HepG2 (cell line): Measurements from ENCODE around the gene ITGB1. TPM values are rescaled to one million over a fixed set of nuclear protein-coding genes. Genes with fewer than 3 reads are reported as not detected.

ENCODE experiments used
- CHD2 ChIP-seq: IDR thresholded peaks from 2 replicates; pipeline ENCODE4 v1.6.1; 2011; ENCODE audit warnings: low read depth, low read length, improper control_type of control experiment
- DMAP1 ChIP-seq: IDR thresholded peaks from 2 replicates; pipeline ENCODE4 v1.6.1; 2016
- FOSL2 ChIP-seq: sonication (generic); formaldehyde crosslinking; IDR thresholded peaks from 2 replicates; pipeline ENCODE4 v1.4.0; 2020; ENCODE audit warnings: missing genetic modification reagents
- GATAD2A ChIP-seq: IDR thresholded peaks from 2 replicates; pipeline ENCODE4 v1.6.1; 2016
- HDAC1 ChIP-seq: sonication (generic); formaldehyde crosslinking; IDR thresholded peaks from 2 replicates; pipeline ENCODE4 v1.5.1; 2020; ENCODE audit warnings: mild to moderate bottlenecking, missing genetic modification reagents
- HOXA7 ChIP-seq: sonication (generic); formaldehyde crosslinking; IDR thresholded peaks from 2 replicates; pipeline ENCODE4 v1.8.1; 2022; ENCODE audit warnings: mild to moderate bottlenecking, missing genetic modification reagents, moderate library complexity
- MXD1 ChIP-seq: sonication (generic); formaldehyde crosslinking; IDR thresholded peaks from 2 replicates; pipeline ENCODE4 v1.4.0; 2020; ENCODE audit warnings: mild to moderate bottlenecking, missing genetic modification reagents
- NFYC ChIP-seq: IDR thresholded peaks from 2 replicates; pipeline ENCODE4 v1.6.1; 2016; ENCODE audit warnings: missing genetic modification reagents, missing compliant biosample characterization
- SALL2 ChIP-seq: sonication (generic); formaldehyde crosslinking; IDR thresholded peaks from 2 replicates; pipeline ENCODE4 v1.8.1; 2023; ENCODE audit warnings: mild to moderate bottlenecking, missing genetic modification reagents, inconsistent platforms
- SMC3 ChIP-seq: IDR thresholded peaks from 2 replicates; pipeline ENCODE4 v1.6.1; 2011; ENCODE audit warnings: low read length, improper control_type of control experiment
- SOX6 ChIP-seq, 2 experiments: fragments of 450-650 bp in 1 of 2; sonication (generic) in 1 of 2; formaldehyde crosslinking in 1 of 2; IDR thresholded peaks; 2 replicates each; pipeline versions ENCODE4 v1.4.0 to v1.6.1; 2017 to 2020; ENCODE audit warnings: antibody characterized with exemption in 1 of 2, mild to moderate bottlenecking in 1 of 2, missing genetic modification reagents in 1 of 2
- TCF7 ChIP-seq: sonication (generic); IDR thresholded peaks from 2 replicates; pipeline ENCODE4 v1.6.1; 2016; ENCODE audit warnings: antibody characterized with exemption, low read depth
- ZBTB1 ChIP-seq: sonication (generic); formaldehyde crosslinking; IDR thresholded peaks from 2 replicates; pipeline ENCODE4 v1.4.0; 2020; ENCODE audit warnings: missing genetic modification reagents, borderline replicate concordance
- ZNF317 ChIP-seq: sonication (generic); formaldehyde crosslinking; IDR thresholded peaks from 2 replicates; pipeline ENCODE4 v1.5.0; 2020; ENCODE audit warnings: mild to moderate bottlenecking, missing genetic modification reagents
- ZNF331 ChIP-seq: sonication (generic); formaldehyde crosslinking; IDR thresholded peaks from 2 replicates; pipeline ENCODE4 v1.4.0; 2020; ENCODE audit warnings: missing genetic modification reagents
- ZNF33A ChIP-seq: sonication (generic); formaldehyde crosslinking; IDR thresholded peaks from 2 replicates; pipeline ENCODE4 v1.5.1; 2020; ENCODE audit warnings: missing genetic modification reagents, mild to moderate bottlenecking, moderate library complexity, borderline replicate concordance
- ZNF687 ChIP-seq: sonication (generic); formaldehyde crosslinking; IDR thresholded peaks from 2 replicates; pipeline ENCODE4 v1.5.1; 2020; ENCODE audit warnings: mild to moderate bottlenecking, missing genetic modification reagents, moderate library complexity
- ZNF713 ChIP-seq: sonication (generic); formaldehyde crosslinking; IDR thresholded peaks from 2 replicates; pipeline ENCODE4 v1.4.0; 2020; ENCODE audit warnings: mild to moderate bottlenecking, missing genetic modification reagents
- polyA plus RNA-seq, 8 experiments: library from polyadenylated mRNA; depleted of rRNA in 3 of 8; stranded (reverse) in 7 of 8; unstranded in 1 of 8; fragments of >200 nt; fragmentation: Illumina TruSeq in 4 of 8; extraction: Trizol in 4 of 8; gene quantifications; 2 replicates each; pipeline versions ENCODE4 v1.2.1 to v1.2.3, GENCODE V29; 2011 to 2016; ENCODE audit warnings: low read depth in 4 of 8, missing spikeins in 1 of 8, mixed read lengths in 1 of 8; ENCODE audit not compliant: insufficient read depth in 1 of 8
- total RNA-seq, 5 experiments: library from RNA; depleted of rRNA; stranded (reverse); fragments of >200 nt; fragmentation: Illumina TruSeq; extraction: Trizol; gene quantifications; 2 replicates each; pipeline ENCODE4 v1.2.3, GENCODE V29; 2016; ENCODE audit warnings: low read depth in 1 of 5

Gene ITGB1
- total and polyA plus RNA-seq, 2 of the 13 experiments (the other 11 are each of a cell fraction or from before 2014, with no cell fraction given), result 190 to 204 TPM

DNA sequence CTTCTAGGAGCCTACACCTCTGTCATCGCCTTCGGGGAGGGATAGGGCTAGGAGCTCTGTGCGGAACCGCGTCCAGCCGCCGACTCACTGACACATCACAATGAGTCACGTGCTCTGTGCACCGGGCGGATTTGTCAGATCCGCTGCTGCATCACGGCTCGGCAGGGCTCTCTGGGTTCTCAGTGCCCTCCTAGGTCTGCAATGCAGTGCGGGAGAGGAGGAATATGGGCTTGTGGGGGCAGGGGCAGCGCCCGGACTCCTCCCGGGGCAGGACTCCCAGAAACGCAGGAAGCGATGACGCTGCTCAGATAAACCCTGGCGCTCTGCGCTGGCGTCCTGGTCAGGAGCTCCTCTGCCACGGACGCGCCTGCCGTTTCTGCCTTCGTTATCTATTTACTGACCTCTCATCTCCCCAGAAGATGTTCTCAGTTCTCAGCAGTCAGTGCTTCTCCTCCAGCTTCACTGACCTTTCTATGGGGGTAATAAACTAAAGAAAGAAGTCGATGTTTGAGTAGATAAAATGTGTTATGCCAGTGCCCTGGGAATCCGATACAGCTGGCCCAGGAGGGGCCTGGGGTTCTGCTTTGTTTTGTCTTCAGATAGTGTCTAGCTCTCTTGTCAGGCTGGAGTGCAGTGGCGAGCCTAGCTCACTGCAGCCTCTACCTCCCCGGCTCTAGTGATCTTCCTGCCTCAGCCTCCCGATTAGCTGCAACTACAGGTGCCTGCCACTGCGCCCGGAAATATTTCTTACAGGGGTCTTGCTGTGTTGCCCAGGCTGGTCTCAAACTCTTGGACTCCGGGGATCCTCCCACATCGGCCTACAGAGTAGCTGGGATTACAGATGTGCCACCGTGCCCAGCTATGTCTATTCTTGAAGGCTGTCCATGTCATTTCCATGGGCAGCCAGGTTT lies 22.8 kb upstream of the ITGB1 start (continued):
- TF ChIP-seq ZNF687 (peak; percentile 97), ZNF331 (CRISPR knock-in tag) (peak; percentile 92), SALL2 (CRISPR knock-in tag) (peak; percentile 81; the same call in 1 of the 2 replicates), FOSL2 (CRISPR knock-in tag) (peak; percentile 91), ZBTB1 (CRISPR knock-in tag) (no peak), SOX6 (IDR thresholded peaks at IDR 0.05) (no peak), SOX6 (CRISPR knock-in tag; IDR thresholded peaks at IDR 0.05) (peak; percentile 66), HOXA7 (CRISPR knock-in tag) (no peak), SMC3 (no peak), DMAP1 (CRISPR knock-in tag) (peak; percentile 75; the same call in 1 of the 2 replicates), ZNF713 (CRISPR knock-in tag) (no peak), CHD2 (peak; percentile 30; the same call in 1 of the 2 replicates), NFYC (CRISPR knock-in tag) (no peak), TCF7 (no peak), ZNF317 (0 out of 2 replicates have a peak, but pooled peaks have one; percentile 47), HDAC1 (CRISPR knock-in tag) (peak; percentile 94), ZNF33A (no peak), MXD1 (CRISPR knock-in tag) (peak; percentile 64; the same call in 1 of the 2 replicates), GATAD2A (CRISPR knock-in tag) (peak; percentile 83)
